ENCODE results near the gene HGD. TPM values are rescaled to one million over a fixed set of nuclear protein-coding genes. Genes with fewer than 3 reads are reported as not detected.
A peak's percentile ranks its signal among the peaks of the same experiment; 100 is the strongest.

HGD gene
- total RNA-seq, 1 experiment from 2014 or later = 0.33 TPM

DNA sequence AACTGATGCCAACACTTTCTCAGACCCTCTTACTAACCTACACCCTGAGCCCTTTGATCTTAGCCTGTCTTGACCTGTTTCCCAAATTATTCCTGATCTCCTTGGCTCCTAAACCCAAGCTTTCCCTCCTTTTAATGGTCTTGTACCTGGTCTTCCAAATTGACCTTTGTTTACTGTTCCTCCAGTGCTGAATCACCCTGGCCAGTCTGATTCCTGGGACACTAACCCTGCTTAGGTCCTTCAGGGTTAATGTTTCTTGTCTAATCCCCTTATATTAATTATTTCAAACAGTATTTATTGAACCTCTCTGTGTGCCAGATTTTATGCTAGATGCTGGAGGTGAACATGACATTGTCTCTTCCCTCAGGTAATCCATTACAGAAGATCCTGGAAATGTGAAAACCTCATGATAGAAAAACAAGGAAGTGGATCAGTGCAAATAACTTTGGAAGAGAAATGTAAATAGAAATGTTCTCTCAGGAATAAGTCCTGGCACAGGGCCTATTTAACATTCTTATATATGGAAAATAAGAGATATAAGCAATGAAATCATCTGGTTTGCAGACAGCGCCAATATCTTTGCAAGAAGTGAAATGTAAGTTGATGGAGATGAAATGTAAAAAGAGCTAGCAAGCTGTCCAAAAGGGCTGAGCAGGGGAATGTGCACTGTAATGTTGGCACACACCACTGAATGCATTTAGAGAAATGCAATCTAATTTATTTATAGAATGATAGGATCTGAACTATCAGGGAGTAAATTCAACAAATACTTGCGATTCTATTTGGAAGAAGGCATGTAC lies 20.7 kb downstream of the HGD start:
- no peak overlapping the region for H3K27ac ChIP-seq (ENCODE audit: insufficient read length, low read depth, low read length)
- no peak overlapping the region for H2BK120ac ChIP-seq (ENCODE audit: low read depth, low read length, poor library complexity, severe bottlenecking)
- no peak overlapping the region for H3T11ph ChIP-seq (ENCODE audit: low read length)
- H3K4me3 Mint-ChIP-seq = no peak overlapping the region
- no peak overlapping the region for H3K4ac ChIP-seq (ENCODE audit: low read depth, low read length)
- no peak overlapping the region for H4K91ac ChIP-seq (ENCODE audit: insufficient read length, low read depth, low read length)
- no peak overlapping the region for H3K23ac ChIP-seq (ENCODE audit: insufficient read length, low read depth, low read length)
- H2BK20ac ChIP-seq (ENCODE audit: low read depth, low read length, poor library complexity, severe bottlenecking) = no peak overlapping the region
- no peaks in the 10 kb centered on the region for H3K27me3 ChIP-seq (ENCODE audit: insufficient read depth, low read length)
- no peaks in the 10 kb centered on the region for H3K4me1 ChIP-seq (ENCODE audit: insufficient read depth, low read length)
- H3K79me2 ChIP-seq (ENCODE audit: insufficient read depth, low read length) = no peaks in the 10 kb centered on the region
- no peaks in the 10 kb centered on the region for H4K20me1 ChIP-seq (ENCODE audit: control insufficient read depth, insufficient read depth, insufficient read length)
- no peak overlapping the region for H3K56ac ChIP-seq (ENCODE audit: insufficient read length, low read depth, low read length)
- H3K36me3 Mint-ChIP-seq (ENCODE audit: insufficient read depth in 1 of 3, low read depth in 3 of 3) = peaks cover 12 to 19% (median 13%) of the 10 kb centered on the region in 3 experiments
- peaks cover 18 to 24% of the 10 kb centered on the region in 2 experiments for H3K9me3 Mint-ChIP-seq
- no peak for DNase-seq
- no peak overlapping the region for H3K14ac ChIP-seq (ENCODE audit: insufficient read depth, low read length)
- H2BK15ac ChIP-seq (ENCODE audit: low read depth, low read length) = no peak overlapping the region
- H3K9me3 ChIP-seq (ENCODE audit: control insufficient read depth, low read depth, low read length) = peaks cover 11% of the 10 kb centered on the region
- H3K79me1 ChIP-seq (ENCODE audit: insufficient read depth, low read depth, low read length, poor library complexity, severe bottlenecking) = no peaks in the 10 kb centered on the region
- H4K5ac ChIP-seq (ENCODE audit: insufficient read length, low read depth, low read length) = no peak overlapping the region
- no peak overlapping the region for H3K18ac ChIP-seq (ENCODE audit: insufficient read length, low read depth, low read length)
- no peak overlapping the region for H4K8ac ChIP-seq (replicated peaks; ENCODE audit: insufficient read length, low read depth, low read length)
- TF ChIP-seq, protein P1, sequence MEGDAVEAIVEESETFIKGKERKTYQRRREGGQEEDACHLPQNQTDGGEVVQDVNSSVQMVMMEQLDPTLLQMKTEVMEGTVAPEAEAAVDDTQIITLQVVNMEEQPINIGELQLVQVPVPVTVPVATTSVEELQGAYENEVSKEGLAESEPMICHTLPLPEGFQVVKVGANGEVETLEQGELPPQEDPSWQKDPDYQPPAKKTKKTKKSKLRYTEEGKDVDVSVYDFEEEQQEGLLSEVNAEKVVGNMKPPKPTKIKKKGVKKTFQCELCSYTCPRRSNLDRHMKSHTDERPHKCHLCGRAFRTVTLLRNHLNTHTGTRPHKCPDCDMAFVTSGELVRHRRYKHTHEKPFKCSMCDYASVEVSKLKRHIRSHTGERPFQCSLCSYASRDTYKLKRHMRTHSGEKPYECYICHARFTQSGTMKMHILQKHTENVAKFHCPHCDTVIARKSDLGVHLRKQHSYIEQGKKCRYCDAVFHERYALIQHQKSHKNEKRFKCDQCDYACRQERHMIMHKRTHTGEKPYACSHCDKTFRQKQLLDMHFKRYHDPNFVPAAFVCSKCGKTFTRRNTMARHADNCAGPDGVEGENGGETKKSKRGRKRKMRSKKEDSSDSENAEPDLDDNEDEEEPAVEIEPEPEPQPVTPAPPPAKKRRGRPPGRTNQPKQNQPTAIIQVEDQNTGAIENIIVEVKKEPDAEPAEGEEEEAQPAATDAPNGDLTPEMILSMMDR (conservative IDR thresholded peaks at IDR 0.05) = no peak
- no peak overlapping the region for H2BK12ac ChIP-seq (ENCODE audit: insufficient read length, low read depth, low read length)
- H3K4me2 ChIP-seq (ENCODE audit: insufficient read depth, insufficient read length, low read length) = no peak overlapping the region
- peaks cover 4 to 6% of the 10 kb centered on the region in 2 experiments; a peak in 1 of 4 replicates for H3K4me1 Mint-ChIP-seq
- H2BK5ac ChIP-seq (ENCODE audit: insufficient read length, low read length) = no peak overlapping the region
- H3K27me3 Mint-ChIP-seq (ENCODE audit: low read depth) = no peaks in the 10 kb centered on the region
- peak overlapping the region in 1 of 3 experiments; percentile 30; a peak in 1 of 7 replicates for H3K27ac Mint-ChIP-seq
- no peak overlapping the region for H2AFZ ChIP-seq (ENCODE audit: low read length)
- no peaks in the 10 kb centered on the region for H3K23me2 ChIP-seq (ENCODE audit: insufficient read length, low read depth, low read length, poor library complexity, severe bottlenecking)
- no peak overlapping the region for H3K9ac ChIP-seq (ENCODE audit: extremely low read depth, insufficient read length, low read length)
- WGBS (ENCODE audit: extremely low coverage, insufficient read length, low lambda C conversion rate) = no CpG with 5 or more reads among the region's 2 CpGs
- H2AK5ac ChIP-seq (ENCODE audit: insufficient read length, low read length) = no peak overlapping the region
